HUES48 (cell line): ENCODE results near the gene RPRD1A.
A peak's percentile ranks its signal among the peaks of the same experiment; 100 is the strongest.
"Not testable (repeated sequence)": the region's sequence is repeated elsewhere in the genome, so short reads cannot be mapped to it uniquely, and the experiment has no call there.

Experiments used
- H3K27ac ChIP-seq: one replicate; pipeline ENCODE4 v1.7.0; 2013; ENCODE audit warnings: low read depth, low read length, inconsistent platforms
- H3K27me3 ChIP-seq: 2 replicates; pipeline ENCODE4 v1.6.1; 2013; ENCODE audit warnings: mild to moderate bottlenecking, low read length; ENCODE audit not compliant: control insufficient read depth, insufficient read depth
- H3K36me3 ChIP-seq: 2 replicates; pipeline ENCODE4 v1.6.1; 2013; ENCODE audit warnings: low read length; ENCODE audit not compliant: control insufficient read depth, insufficient read depth
- H3K4me1 ChIP-seq: 2 replicates; pipeline ENCODE4 v1.6.1; 2013; ENCODE audit warnings: mild to moderate bottlenecking, low read length; ENCODE audit not compliant: control insufficient read depth, insufficient read depth
- H3K4me3 ChIP-seq: 2 replicates; pipeline ENCODE4 v1.5.1; 2013; ENCODE audit warnings: mild to moderate bottlenecking, low read depth, low read length
- H3K9ac ChIP-seq: 2 replicates; pipeline ENCODE4 v1.6.1; 2013; ENCODE audit warnings: mild to moderate bottlenecking, low read depth, low read length, moderate library complexity
- H3K9me3 ChIP-seq: 2 replicates; pipeline ENCODE4 v1.6.1; 2013; ENCODE audit warnings: low read length; ENCODE audit not compliant: control insufficient read depth, insufficient read depth

Gene RPRD1A

DNA sequence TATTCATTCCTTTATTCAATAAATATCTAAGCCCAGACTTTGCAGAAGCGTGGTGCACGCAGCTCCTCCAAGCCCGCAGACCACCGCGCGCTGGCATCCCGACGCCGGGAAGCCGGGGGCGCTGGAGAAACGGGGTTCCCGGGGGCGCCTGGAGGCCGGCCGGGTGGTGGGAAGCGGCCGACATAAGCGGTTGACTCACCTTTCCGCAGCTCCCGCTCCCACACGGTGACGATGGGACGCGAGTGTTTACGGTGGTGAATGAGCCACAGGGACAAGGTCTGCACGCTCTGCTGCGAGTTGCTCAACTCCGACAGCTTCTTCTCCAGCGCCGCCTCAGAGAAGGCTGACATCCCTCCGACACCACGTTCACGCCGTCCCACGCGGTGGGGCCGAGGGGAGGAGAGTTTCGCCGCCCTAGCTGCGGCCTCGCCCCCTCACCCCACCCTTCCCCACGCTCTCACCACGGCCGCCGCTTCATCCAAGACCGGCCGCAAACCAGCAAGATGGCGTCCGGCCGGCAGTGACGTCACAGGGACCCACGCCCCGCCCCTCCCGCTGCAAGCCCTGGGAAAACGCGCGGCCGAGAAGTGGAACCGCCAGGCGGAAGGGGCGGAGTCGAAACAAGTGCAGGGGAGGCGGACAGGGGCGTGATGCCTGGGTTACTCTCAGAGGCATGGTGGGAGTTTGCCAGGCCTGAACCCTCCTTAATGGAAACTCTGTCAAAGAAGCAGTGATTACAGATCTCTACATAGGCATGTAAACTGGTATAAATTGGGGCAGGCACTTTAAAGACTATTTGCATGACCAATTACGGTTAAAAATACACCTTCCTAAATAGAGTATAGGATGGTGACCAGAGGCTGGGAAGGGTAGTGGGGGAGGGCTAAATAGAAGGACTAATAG is at the start of gene RPRD1A:
TSS of gene RPRD1A (minus strand) at position 505 of the 903 bp plus-strand sequence. CDS start at position 350, 155 bp downstream.
- H3K4me1 ChIP-seq = peaks cover 11% of the 10 kb centered on the region
- H3K27ac ChIP-seq = peak within 1 kb of the TSS; percentile 93
- no peaks in the 10 kb centered on the region for H3K9me3 ChIP-seq
- H3K9ac ChIP-seq = peak within 1 kb of the TSS; percentile 90
- H3K36me3 ChIP-seq = peaks cover 3% of the 10 kb centered on the region; the same call in 1 of the 2 replicates
- H3K4me3 ChIP-seq = peak within 1 kb of the TSS; percentile 99
- H3K27me3 ChIP-seq = no peaks in the 10 kb centered on the region

DNA sequence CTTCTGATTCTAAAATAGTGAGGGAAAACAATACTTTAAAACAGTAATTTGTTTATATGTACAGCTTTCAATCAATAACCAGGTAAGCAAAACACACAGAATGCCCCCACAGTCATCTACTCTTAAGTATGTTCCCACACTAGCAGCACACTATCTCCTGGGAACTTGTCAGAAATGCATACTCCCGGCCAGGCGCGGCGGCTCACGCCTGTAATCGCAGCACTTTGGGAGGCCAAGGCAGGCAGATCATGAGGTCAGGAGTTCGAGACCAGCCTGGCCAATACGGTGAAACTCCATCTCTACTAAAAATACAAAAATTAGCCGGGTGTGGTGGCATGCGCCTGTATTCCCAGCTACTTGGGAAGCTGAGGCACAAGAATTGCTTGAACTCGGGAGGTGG is 49.4 kb upstream of the RPRD1A start:
- not testable (repeated sequence) for H3K9me3 ChIP-seq, H3K9ac ChIP-seq, H3K4me3 ChIP-seq, H3K27ac ChIP-seq, H3K4me1 ChIP-seq, H3K27me3 ChIP-seq
- peaks cover 92% of the 10 kb centered on the region for H3K36me3 ChIP-seq

GRCh38 chr18:36114738-36115137 is 47.4 kb upstream of the RPRD1A start:
- H3K9me3 ChIP-seq = no peaks in the 10 kb centered on the region
- H3K27me3 ChIP-seq = no peaks in the 10 kb centered on the region
- no peaks in the 10 kb centered on the region for H3K4me1 ChIP-seq
- H3K27ac ChIP-seq = no peak overlapping the region
- H3K4me3 ChIP-seq = no peak overlapping the region
- peaks cover 92% of the 10 kb centered on the region for H3K36me3 ChIP-seq
- H3K9ac ChIP-seq = no peak overlapping the region

DNA sequence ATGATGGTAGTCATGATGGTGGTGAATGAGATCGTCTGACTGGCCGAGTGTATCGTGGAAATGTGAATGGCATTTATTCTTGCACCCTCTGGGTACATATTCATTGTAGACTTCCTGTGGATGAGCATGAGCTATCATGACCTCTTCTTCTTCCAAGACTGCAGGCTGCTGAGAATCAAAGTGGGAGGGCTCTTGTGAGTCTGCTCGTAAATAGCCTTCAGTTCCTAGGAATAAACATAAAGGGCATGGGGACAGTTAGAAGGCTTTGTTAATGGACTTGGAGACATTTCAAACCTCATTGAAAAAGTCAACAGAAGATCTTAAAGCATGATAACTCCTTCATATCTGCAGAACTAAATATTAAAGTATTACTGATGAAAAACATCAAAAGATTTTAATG is 46.9 kb upstream of the RPRD1A start:
- Histone ChIP-seq H3K4me1 (no peaks in the 10 kb centered on the region), H3K27me3 (no peaks in the 10 kb centered on the region), H3K9me3 (no peaks in the 10 kb centered on the region), H3K36me3 (peaks cover 92% of the 10 kb centered on the region), H3K27ac (no peak overlapping the region), H3K4me3 (no peak overlapping the region), H3K9ac (no peak overlapping the region)

- H3K4me3 ChIP-seq = no peak overlapping the region
- no peaks in the 10 kb centered on the region for H3K4me1 ChIP-seq
- H3K9me3 ChIP-seq = no peaks in the 10 kb centered on the region
- H3K27me3 ChIP-seq = no peaks in the 10 kb centered on the region
- peaks cover 88% of the 10 kb centered on the region for H3K36me3 ChIP-seq
- no peak overlapping the region for H3K9ac ChIP-seq
- no peak overlapping the region for H3K27ac ChIP-seq
Measured at GRCh38 chr18:36112302-36112701, 44.9 kb upstream of the RPRD1A start.

GRCh38 chr18:36109737-36110136 is 42.4 kb upstream of the RPRD1A start:
- Histone ChIP-seq H3K27me3 (no peaks in the 10 kb centered on the region), H3K36me3 (peaks cover 66% of the 10 kb centered on the region), H3K4me3 (no peak overlapping the region), H3K4me1 (no peaks in the 10 kb centered on the region), H3K27ac (no peak overlapping the region), H3K9me3 (no peaks in the 10 kb centered on the region), H3K9ac (no peak overlapping the region)

- Histone ChIP-seq H3K36me3 (peaks cover 55% of the 10 kb centered on the region), H3K27me3 (no peaks in the 10 kb centered on the region), H3K9me3 (no peaks in the 10 kb centered on the region), H3K4me3 (no peak overlapping the region), H3K9ac (no peak overlapping the region), H3K27ac (no peak overlapping the region), H3K4me1 (no peaks in the 10 kb centered on the region)
Measured at GRCh38 chr18:36108601-36109000, 41.2 kb upstream of the RPRD1A start.

- Histone ChIP-seq H3K4me3 (no peak overlapping the region), H3K27me3 (no peaks in the 10 kb centered on the region), H3K9me3 (no peaks in the 10 kb centered on the region), H3K36me3 (peaks cover 51% of the 10 kb centered on the region), H3K4me1 (no peaks in the 10 kb centered on the region), H3K27ac (no peak overlapping the region), H3K9ac (no peak overlapping the region)
Measured at GRCh38 chr18:36108196-36108595, 40.8 kb upstream of the RPRD1A start.

DNA sequence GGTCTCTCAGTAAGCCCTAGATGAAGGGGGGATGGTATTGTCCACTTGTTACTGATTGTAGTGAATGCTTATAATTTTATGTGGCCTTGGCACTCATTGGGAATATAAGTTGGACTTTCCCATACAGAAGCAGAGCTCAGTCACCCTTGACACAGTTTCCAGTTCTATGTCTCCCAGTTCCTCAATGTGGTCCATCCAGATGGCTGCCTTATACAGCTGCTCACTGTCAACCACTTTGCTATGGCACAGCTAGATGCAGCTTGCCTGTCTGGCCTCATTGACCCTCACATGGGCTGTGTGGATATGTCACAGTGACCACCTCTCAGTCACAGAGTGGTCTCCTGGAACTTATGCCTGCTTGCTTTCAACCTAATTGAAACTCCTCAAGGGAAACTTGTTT is 40.1 kb upstream of the RPRD1A start:
- H3K9me3 ChIP-seq = no peaks in the 10 kb centered on the region
- H3K4me3 ChIP-seq = no peak overlapping the region
- H3K9ac ChIP-seq = no peak overlapping the region
- no peaks in the 10 kb centered on the region for H3K4me1 ChIP-seq
- H3K27me3 ChIP-seq = no peaks in the 10 kb centered on the region
- H3K27ac ChIP-seq = no peak overlapping the region
- H3K36me3 ChIP-seq = peaks cover 44% of the 10 kb centered on the region

DNA sequence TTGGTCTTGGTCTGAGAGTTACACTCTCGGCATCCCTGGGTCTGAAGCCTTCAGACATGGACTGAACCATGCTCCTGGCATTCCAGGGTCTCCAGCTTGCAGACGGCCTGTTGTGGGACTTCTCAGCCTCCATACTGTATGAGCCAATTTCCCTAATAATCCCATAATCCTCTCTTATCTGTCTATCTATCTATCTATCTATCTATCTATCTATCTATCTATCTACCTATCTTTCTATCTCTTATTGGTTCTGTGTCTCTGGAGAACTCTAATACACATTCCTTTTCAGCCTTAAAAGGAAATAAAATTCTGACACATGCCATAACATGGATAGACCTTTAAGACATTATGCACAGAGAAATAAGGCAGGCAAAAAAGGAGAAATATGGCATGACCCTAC is 37.4 kb upstream of the RPRD1A start:
- Histone ChIP-seq H3K27ac (no peak overlapping the region), H3K4me1 (no peaks in the 10 kb centered on the region), H3K4me3 (no peak overlapping the region), H3K9me3 (peaks cover 8% of the 10 kb centered on the region; the same call in 1 of the 2 replicates), H3K9ac (no peak overlapping the region), H3K27me3 (no peaks in the 10 kb centered on the region), H3K36me3 (peaks cover 16% of the 10 kb centered on the region)

DNA sequence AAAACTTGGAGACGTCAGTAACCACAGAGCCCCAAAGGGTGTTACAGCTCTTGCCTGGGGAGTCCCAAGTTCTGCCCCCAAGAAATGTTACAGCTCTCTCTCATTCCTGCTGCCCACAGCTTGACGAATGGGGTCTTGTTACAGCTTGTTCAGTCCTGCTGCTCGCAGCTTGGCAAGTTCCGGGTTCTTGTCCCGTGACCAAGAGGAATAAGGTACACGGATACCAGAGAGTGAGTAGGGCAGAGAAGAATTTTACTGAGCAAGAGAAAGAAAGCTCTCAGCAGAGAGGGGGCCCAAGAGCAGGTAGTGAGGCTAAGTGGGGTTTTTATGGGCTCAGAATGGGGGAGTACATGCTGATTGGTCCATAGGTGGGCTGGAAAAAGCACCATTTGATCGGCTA is 34.6 kb upstream of the RPRD1A start:
- Histone ChIP-seq H3K4me3 (no peak overlapping the region), H3K27me3 (no peaks in the 10 kb centered on the region), H3K4me1 (no peaks in the 10 kb centered on the region), H3K36me3 (no peaks in the 10 kb centered on the region), H3K9me3 (peaks cover 8% of the 10 kb centered on the region; the same call in 1 of the 2 replicates), H3K9ac (no peak overlapping the region), H3K27ac (no peak overlapping the region)
